DOHH2 (cell line): ENCODE data around the gene CCDC88C.

Source experiments
- EZH2phosphoT487 ChIP-seq: fragments of 200-600 bp; sonication (generic); IDR thresholded peaks from 2 replicates; pipeline ENCODE4 v1.6.1; 2017; ENCODE audit warnings: borderline replicate concordance, mild to moderate bottlenecking, antibody characterized with exemption, low read length, moderate library complexity, mixed read lengths
- TF ChIP-seq, protein P1 (sequence below): fragments of 200-600 bp; sonication (generic); IDR thresholded peaks from one replicate; pipeline ENCODE4 v1.5.1; 2014; ENCODE audit warnings: antibody characterized with exemption, mild to moderate bottlenecking, low read depth, low read length; ENCODE audit not compliant: poor library complexity, severe bottlenecking

DNA sequence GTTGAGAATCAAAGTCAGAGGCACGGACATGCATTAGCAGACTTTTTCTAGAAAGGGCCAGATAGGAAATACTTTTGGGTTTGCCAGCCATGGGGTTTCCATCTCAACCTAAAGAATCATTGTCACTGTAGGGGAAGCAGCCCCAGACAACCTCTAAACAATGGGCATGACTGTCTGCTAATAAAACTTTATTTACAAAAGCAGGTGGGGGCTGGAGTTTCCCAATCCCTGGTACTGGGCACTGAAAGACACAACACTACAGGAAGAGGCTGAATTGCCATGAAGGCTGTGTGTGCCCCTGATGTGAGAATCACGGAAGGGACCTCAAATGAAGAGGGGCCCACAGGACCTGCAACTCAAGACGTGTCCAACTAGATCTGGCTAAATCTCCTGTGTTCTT is 111.1 kb downstream of the CCDC88C start:
- TF ChIP-seq, protein P1, sequence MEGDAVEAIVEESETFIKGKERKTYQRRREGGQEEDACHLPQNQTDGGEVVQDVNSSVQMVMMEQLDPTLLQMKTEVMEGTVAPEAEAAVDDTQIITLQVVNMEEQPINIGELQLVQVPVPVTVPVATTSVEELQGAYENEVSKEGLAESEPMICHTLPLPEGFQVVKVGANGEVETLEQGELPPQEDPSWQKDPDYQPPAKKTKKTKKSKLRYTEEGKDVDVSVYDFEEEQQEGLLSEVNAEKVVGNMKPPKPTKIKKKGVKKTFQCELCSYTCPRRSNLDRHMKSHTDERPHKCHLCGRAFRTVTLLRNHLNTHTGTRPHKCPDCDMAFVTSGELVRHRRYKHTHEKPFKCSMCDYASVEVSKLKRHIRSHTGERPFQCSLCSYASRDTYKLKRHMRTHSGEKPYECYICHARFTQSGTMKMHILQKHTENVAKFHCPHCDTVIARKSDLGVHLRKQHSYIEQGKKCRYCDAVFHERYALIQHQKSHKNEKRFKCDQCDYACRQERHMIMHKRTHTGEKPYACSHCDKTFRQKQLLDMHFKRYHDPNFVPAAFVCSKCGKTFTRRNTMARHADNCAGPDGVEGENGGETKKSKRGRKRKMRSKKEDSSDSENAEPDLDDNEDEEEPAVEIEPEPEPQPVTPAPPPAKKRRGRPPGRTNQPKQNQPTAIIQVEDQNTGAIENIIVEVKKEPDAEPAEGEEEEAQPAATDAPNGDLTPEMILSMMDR: no peak
- TF ChIP-seq EZH2phosphoT487: no peak
